ENCODE measurements around the gene CTNND1.
A peak's percentile ranks its signal among the peaks of the same experiment; 100 is the strongest.

Gene CTNND1

DNA sequence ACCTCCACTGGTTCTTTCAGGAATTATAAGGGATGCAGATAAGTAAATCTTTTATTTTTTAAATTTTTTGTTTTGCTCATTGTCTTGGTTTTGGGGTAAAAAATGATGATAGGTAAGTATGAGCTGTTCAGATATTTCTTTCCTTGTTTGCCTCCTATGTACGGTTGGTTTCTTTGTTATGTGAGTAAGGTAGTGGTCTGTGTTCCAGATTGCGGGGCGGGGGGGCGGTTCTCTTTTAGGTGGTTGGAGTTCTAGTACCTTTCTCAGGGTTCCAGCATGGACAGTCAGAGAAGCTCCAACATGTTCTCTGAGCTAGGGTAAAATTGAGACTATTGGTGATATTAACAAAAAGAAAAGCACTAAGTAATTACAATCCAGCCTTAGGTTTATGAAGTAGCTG, 2.4 kb downstream of the CTNND1 start:
- DNase-seq: no peak

DNA sequence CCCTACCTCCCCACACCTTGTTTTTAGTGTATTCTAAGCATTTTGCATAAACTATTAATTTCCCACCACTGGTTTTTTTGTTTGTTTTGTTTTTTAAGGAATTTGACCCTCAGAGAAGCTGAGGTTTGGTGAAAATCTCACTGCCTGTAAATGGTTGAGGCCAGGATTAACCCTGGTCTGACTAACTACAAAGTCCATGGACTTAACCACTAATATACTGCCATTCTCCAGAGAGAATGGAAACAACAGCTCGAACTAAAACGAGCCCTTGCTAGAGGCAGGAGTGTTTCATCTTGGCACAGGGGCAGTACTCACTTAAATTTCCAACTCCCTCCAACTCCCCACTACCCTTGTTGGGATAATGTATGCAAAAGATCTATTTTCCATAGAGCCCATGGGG, 3.0 kb downstream of the CTNND1 start:
- DNase-seq: no peak

DNA sequence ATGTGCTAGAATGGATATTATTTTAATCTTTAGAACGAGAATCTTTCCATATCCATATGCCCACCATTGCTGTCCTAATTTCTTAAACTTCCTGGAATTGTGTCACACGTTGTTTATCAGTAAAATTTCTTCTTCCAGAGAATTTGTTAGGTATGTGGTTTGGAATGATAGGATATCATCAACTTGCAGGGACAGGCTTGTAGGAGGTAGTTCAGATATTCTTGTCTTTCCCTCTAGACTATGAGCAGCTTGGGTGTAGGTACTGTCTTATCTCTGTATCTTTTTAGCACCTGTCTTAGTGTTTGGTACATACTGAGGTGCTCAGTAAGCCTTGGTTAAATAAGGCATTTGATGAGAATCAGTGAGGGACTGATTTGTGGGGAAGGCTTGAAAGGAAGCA, 3.4 kb downstream of the CTNND1 start:
- DNase-seq: no peak

DNA sequence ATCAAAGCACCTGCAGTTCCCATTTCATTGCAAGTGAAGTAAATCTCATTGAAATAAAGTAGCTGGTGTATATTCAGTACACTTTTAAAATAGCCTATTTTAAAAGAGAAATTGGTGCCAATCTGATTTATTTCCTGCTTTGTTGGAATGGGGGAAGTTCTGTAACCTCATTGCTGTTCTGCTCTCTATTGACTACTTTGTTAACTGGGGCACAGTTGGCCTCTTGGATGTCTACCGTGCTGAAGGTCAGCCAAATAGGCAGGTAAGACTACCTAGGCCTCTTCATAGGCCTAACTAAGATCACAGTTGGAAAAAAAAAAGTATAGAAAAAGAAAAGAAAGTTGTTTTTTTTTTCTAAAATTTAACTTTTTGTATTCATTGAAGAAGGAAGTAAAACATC, 9.2 kb downstream of the CTNND1 start:
- no peak for DNase-seq

DNA sequence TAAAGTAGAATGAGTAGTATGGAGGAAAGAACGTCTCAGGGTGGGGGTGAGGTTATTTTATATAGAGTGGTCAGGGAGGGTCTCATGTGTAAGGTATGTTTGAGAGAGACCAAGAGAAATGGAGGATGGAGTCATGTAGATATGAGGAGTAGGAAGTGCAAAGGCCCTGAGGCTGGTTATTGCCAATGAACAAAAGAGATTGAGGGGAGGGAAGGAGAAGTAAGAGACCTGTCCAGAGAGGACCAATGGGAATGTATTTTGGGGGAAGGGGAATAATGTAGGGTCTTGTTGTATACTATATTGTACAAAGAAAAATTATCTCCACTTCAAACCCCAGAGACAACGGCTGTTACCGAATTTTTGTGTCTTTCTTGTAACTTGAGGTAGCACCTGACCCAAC, 9.8 kb downstream of the CTNND1 start:
- no peak for DNase-seq

DNA sequence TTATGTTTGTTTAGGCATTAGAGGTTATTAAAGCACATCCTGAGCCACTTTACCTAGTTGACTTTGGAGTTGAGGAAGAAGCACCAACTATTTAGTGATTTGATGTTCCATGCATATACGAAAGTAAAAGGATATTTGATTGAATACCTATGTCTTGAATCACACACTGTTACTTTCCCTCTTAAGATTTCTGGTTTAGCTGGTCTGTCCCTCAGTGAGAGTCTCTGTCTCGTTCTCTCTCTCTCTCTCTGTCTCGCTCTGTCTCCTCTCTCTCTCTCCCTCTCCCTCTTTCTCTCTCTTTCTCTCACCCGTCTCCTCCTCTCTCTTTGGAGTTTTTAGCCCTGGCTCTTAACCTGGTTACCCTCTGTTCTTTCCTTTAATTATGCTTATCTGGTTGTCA, 11.0 kb downstream of the CTNND1 start:
- DNase-seq: no peak

DNA sequence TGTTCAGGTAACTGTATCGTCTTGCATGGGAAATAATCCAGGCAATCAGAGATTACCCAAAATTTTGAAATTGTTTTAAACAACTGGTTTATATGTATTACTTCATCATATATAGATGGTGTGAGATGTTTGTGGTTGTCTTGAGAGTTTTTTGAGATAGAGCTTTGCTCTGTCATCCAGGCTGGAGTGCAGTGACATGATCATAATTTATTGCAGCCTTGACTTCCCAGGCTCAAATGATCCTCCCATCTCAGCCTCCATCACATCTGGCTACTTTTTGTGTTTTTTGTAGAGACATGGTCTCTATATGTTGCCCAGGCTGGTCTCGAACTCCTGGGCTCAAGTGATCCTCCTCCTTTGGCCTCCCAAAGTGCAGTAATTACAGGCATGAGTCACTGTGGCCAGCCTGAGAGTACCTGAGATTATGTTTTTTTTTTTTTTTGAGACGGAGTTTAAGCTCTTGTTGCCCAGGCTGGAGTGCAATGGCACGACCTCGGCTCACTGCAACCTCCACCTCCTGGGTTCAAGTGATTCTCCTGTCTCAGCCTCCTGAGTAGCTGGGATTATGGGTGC, 11.5 kb downstream of the CTNND1 start:
- no peak for DNase-seq

DNA sequence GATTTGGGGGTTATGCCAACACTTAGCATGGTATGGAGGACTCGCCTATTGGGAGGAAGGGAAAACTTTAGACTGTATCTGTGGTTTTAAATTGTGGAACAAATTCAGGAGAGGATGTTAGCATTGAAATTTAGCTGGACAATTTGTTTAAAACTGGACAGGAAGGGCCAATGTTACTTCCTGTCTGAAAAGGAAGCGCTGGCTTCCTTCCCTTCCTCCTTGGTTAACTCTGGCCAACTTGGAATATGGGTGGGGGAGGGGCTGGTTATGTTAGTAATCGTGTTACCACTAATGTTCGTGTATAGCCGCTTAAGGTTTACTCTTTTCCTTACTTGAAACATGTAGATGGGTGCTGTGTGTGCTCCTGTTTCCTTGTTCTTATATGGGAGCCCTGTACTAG, 13.9 kb downstream of the CTNND1 start:
- DNase-seq: no peak

DNA sequence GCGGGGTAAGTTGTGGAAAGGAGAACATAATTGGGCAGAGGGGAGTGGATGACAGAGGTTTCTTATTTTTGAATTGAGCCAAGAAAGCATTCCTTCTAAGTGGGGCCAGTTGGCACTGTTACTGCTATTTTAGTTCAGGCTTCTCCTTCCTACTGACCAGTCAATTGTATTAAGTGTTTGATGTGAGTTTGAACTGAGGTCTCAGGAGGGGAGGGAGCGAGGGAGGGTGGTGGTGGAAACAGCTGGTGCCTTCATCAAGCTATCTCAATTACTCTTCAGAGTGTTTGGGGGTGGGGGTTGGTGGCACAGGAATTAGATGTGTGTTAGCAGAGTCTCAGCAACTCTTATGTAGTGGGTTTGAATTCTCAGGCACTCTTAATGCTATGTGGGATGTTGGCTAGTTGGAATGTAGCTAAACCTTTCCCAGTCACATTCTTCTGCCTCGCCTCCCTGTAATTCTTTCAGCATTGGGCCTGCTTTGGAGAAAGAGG, 14.5 kb downstream of the CTNND1 start:
- DNase-seq: peak; percentile 57

DNA sequence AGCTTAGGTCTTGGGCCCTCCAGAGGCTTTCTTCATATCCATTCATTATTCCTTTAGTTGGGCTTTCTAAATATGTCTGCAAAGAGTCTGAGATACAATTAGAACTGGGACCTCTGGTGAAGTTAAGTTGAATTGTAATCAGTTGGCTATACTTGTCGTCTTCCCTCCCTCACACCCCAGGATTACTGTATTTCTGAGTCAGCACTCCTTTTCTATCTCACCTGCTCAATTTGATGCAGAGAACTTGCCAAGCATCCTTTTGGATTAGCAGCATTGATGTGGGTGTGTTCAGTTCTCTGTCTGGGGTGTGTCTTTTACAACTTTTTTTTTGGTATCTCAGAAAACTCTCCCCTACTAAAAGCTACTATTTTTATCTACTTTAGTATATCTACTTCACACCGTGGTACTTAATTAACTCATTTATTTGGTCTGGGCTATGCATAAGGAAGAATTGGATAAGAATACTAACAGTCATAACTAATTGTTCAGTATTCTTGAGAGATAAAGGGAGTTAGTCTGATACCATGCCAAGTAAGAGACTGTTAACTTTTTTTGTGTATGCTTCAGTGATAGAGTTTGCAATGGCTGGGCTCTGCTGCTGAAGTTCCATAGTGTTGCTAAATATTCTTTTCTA, 15.1 kb downstream of the CTNND1 start:
- DNase-seq: no peak

DNA sequence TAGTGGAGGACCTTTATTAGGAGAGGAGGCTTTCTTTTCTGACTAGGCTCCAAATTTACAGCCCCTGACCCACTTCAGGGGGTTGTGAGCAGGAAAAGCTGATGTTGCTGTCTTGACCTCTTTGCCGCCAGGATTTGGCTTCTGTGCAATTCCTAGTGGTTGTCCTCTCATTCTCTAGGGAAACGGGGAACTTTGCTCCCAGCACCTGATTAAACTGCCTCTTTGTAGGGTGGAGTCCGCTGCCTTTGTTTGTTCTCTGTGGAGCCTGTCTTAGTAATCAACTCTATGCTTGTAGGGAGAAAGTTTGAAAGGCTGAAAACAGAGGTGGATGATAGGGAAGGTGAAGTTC, 16.3 kb downstream of the CTNND1 start:
- no peak for DNase-seq

DNA sequence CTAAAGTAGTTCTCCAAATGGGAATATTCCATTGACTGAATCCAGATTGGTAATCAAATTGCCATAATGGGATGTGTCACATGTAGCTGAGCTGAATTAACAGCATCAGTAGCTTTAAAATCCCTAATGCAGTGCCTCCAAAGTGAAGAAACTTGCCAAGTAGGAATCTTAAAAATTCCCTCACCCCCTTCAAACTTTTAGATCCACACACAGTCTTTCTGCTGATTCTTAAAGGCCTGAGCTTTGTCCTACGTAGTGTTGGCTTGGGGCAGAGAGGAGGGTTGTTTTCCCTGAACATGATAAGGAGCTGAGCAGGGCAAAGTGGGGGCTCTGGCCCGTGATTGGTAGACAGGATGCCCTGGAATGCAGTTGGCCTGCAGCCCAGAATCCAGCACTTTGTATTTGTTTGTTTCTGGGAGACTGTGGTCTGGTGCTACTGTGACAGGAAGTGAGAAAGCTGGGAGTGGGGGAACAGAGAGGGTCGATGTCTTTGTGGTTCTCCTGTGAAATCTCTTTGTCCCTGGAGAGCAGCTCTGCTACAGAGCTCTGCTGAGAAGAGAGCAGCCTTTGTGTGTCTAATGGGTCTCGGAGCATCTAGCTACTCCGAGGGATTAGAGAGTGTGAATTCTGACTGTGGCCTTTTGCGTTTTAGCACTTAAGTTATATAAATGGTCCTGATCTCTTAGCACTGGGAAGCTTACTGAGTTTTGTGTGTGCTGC, 16.9 kb downstream of the CTNND1 start:
- peak; percentile 95 for DNase-seq

DNA sequence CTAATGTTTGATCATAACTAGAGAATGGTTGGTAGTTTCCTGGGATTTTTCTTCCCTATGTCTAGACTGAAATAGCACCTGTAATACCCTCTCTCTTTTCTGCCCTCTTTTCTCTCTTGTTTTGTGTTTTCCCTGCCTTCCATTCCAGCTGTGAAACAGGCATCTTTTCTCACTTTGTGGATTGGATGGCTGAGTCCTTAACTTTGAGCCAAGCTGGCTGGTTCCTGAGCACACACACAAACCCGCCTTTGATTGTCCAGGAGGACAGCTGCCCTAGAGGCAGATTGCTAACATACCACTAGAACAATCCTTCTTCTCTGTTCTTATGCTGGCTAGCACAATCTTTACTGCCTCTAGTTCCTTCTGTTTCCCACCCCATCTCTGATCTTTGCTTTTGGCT, 17.7 kb downstream of the CTNND1 start:
- DNase-seq: no peak

DNA sequence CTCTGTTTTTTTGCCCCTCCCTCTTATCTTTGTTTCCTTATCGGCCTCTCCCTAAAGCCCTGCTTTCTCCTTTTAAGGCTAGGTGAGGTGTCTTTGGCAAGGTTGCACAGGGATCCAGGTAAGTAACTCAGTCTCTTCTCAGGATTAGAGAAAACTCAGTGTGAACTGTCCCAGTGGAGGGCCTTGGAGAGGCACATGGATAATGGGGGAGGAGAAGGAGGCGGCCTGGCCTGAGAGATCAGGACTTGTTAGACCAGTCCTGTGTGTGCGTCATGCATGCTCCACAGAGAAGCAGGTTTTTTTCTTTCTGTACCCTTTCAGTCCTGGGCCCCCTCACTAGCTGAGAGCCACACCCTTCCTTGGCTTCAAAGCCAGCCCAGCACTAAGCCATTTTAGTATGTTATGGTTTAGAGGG, 19.9 kb downstream of the CTNND1 start:
- no peak for DNase-seq

DNA sequence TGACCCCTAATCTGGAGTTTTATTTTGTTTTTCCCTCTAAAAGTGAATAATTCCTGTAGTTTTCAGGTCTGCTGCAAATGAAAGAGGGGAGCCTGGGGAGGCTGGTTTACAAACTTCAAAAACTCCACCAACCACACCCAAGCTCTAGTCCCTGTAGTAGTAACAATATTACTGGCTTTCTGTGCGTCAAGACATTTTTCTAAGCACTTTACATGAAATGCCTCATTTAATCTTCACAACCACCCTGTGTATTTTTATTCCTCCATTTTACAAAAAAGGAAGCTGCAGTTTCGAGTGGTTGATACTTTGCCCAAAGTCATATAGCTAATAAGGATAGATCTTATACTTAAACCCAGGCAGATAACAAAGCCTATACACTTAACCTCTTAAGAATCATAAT, 23.5 kb downstream of the CTNND1 start:
- no peak for DNase-seq

DNA sequence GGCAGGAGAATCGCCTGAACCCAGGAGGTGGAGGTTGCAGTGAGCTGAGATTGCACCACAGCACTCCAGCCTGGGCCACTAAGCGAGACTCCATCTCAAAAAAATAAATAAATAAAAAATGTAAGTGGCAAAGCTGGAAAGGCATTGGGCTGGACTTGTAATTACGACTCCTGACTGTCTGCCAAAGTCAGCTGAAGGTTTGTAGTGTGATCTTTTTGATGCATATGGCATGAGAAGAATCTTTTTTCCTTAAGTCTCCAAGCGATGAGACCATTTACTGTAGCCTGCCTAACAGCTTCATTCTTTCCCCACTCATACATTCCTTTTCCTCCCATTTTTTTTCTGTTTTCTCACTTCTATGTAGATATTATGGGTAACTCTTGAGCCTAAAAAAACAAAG, 24.8 kb downstream of the CTNND1 start:
- no peak for DNase-seq

DNA sequence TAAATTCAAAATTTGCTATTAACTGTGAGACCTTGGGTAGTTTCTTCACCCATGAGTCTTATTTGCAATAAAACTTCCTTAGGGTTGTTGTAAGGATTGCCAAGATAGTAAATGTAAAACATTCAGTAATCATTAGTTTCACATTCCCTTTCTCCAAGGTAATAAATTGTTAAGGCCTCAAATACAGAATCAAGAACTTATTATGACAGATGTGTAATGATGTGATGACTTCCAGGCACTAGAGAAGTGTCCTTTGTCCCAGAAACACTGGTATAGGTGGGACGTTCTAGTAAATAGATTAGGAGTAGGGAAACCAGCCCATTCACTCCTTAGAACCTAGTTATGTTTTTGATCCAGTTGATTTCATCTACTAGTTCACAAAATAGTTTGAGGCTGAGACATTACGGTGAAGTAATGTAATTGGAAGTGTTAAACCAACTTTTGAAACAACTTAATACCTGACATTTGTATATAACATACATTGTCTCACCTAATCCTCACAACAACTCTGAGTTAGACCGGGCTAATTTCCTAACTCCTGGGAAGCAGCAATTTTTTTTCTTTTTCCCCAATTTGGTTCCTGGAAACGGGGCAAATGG, 25.5 kb downstream of the CTNND1 start:
- DNase-seq: no peak

DNA sequence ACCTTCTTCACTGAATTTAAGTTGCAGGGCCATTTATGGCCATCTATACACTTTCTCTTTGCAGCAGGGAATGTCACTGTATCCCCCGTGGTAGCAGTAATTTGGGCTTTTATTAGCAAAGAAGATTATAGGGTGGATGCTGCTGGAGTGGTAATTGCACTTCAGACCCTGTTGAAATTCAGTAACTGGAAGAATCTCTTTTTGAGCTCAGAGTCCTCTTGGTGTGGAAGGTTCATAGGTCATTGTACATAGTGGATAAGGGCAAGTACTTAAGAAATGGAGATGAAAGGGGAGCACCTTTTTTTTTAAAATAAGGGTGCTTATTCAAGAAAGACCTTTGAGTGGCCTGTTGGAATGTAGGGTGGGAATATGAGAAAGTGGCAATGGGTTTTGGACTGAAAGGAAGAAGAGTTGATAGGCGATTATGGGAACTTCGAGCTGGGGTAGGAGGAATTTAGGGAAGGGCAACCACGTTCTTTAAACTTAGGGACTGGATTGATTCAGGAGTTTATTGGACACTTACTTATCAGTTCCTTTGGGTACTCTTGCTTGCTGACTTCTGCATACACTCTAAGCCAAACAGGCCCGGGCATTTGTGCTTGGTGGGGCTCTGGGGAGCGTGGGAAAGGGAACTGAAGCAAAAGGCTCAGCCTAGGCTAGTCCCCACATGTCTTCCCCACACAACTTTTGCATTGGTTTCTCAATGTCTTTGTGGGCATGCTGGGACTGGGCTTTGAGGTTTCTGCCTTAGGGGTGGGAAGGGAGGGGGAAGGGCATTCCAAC, 26.5 kb downstream of the CTNND1 start:
- DNase-seq: peak; percentile 48

DNA sequence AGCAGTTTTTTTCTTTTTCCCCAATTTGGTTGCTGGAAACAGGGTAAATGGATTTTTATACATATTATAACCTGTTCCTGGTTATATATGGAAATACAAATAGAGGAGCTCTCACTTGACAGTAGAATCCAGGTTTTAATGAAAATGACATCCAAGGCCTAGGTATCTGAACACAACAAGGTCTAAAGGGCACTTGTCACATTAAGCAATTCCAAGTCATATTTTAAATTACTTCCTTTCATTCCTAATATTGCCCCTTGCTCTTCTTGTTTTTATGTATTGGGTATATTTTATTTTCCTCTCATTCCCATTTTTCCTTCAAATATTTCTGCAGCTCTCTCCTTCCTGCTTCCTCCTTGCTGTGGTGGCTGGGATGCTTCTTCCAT, 27.1 kb downstream of the CTNND1 start:
- DNase-seq: no peak

DNA sequence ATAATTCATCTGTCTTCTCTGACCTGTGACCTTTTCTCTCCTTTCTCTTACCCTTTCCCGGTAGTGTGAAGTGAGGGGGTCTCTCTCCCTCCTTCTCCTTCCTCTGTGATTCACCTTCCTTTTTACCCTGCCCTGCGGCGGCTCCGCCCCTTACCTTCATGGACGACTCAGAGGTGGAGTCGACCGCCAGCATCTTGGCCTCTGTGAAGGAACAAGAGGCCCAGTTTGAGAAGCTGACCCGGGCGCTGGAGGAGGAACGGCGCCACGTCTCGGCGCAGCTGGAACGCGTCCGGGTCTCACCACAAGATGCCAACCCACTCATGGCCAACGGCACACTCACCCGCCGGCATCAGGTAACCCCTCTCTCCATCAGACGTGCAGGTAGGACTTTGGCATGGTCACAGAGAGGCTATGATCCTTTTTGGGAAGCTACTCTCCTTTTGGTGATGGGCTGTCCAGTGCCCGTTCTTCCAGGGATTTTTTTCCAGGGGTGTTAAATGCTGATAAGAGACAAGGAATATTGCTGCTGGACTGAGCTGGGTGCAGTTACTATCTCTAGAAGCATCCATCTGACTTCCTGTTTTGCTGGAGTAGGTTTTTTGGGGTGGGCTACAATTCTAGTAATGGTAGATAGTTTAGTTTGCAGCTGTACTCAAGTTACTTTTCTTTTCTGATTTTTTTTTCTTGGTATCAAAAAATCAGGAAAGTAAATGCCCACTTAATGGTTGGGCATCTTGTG, 29.9 kb downstream of the CTNND1 start:
- DNase-seq: no peak

DNA sequence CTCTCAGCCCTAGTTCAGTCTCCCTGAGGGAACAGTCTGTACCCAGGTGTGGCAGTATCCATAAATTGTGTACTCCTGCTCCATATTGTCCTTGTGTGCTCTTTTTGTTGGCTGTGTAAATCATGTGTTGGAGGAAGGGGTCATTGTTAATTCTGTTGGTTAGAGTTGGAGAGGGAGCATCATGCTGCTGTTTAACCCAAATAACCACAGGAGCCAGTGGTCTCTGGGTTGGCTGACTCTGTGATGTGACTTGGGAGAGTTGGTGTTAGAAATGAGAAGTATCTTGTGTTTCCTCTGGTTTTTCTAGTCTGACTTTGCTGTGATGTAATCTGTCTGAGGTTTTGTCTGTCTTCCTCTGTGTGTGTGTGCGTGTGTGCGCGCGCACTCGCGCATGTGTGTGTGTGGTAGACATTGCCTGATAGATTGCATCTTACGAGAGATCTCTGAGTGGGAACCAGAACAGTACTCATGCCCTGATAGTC, 30.5 kb downstream of the CTNND1 start:
- DNase-seq: peak; percentile 73

DNA sequence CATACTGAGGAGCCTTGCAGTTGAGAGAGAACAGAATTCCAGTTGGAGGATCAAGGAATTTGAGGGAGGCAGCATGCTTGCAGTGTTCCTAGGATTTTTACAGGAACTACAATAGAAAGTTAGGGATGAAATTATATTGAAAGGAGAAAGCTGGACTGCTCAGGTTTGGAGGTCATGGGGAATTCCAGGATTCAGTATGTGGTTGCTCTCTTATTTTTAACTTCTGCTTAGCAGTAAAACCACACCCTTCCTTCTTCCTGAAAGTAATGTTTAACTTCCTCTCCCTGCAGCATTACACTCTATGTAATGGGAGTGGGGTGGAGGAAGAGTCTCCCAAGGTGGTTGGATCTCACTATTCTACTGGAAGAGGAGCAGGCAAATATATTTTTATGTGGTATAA, 31.3 kb downstream of the CTNND1 start:
- no peak for DNase-seq

Data from femur (tissue), 1 donor.